ENCODE measurements around the gene KIAA0232.
"Not testable (repeated sequence)": the region's sequence is repeated elsewhere in the genome, so short reads cannot be mapped to it uniquely, and the experiment has no call there.

Gene KIAA0232

GRCh38 chr4:6825403-6825802, 42.9 kb downstream of the KIAA0232 start:
- ATAC-seq (ENCODE audit: low read depth) (no peak), DNase-seq (ENCODE audit: low spot score) (no peak)
- no peaks in the 10 kb centered on the region for H3K4me1 ChIP-seq (ENCODE audit: insufficient read depth, poor library complexity, severe bottlenecking)
- peaks cover 7% of the 10 kb centered on the region for H3K9me3 ChIP-seq (ENCODE audit: severe bottlenecking)
- no peak overlapping the region for H3K27ac ChIP-seq (ENCODE audit: poor library complexity, severe bottlenecking)
- no peaks in the 10 kb centered on the region for H3K27me3 ChIP-seq (ENCODE audit: insufficient read depth, poor library complexity, severe bottlenecking)
- no peak overlapping the region for H3K4me3 ChIP-seq (ENCODE audit: severe bottlenecking)
- H3K36me3 ChIP-seq (ENCODE audit: low read depth): peaks cover 41% of the 10 kb centered on the region
- TF ChIP-seq, protein P1, sequence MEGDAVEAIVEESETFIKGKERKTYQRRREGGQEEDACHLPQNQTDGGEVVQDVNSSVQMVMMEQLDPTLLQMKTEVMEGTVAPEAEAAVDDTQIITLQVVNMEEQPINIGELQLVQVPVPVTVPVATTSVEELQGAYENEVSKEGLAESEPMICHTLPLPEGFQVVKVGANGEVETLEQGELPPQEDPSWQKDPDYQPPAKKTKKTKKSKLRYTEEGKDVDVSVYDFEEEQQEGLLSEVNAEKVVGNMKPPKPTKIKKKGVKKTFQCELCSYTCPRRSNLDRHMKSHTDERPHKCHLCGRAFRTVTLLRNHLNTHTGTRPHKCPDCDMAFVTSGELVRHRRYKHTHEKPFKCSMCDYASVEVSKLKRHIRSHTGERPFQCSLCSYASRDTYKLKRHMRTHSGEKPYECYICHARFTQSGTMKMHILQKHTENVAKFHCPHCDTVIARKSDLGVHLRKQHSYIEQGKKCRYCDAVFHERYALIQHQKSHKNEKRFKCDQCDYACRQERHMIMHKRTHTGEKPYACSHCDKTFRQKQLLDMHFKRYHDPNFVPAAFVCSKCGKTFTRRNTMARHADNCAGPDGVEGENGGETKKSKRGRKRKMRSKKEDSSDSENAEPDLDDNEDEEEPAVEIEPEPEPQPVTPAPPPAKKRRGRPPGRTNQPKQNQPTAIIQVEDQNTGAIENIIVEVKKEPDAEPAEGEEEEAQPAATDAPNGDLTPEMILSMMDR (IDR thresholded peaks at IDR 0.05; ENCODE audit: poor library complexity, severe bottlenecking): no peak

DNA sequence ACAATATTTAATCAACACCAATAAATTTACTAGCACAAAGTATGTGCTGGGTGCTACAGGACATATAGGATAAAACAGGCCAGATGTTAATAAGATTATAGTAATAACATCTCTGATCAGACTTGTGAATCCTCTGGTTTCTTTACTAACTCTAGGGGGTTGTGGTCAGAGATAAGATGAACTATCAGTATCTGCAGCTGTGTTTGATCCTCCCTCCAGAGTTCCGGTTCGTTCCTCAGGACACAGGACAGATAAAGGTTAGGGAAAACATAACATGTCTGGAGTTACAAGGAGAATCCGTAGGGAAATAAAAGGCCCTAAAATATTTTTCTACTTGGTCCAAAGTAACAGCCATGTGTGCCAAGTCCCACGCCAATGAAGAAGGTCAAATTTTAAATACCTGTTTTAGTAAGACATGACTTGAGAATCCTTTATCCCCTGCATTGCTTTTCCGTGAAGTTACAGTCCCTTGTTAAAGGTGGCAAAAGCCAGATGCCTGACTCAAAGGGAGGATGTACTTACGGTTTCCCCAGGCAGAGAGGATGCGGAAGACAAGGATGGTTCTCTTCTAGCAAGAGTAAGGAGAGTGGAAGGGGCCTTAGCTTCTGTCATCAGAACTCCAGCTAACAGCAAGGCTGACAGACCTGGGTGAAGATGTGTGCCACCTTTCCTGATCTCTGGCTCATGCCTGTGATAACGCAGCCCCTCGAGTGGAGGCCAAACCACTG, 44.4 kb downstream of the KIAA0232 start:
- TF ChIP-seq, protein P1 (IDR thresholded peaks at IDR 0.05; ENCODE audit: poor library complexity, severe bottlenecking): no peak
- ATAC-seq (ENCODE audit: low read depth) (no peak), DNase-seq (ENCODE audit: low spot score) (no peak)
- no peaks in the 10 kb centered on the region for H3K27me3 ChIP-seq (ENCODE audit: insufficient read depth, poor library complexity, severe bottlenecking)
- H3K36me3 ChIP-seq (ENCODE audit: low read depth): peaks cover 50% of the 10 kb centered on the region
- no peaks in the 10 kb centered on the region for H3K4me1 ChIP-seq (ENCODE audit: insufficient read depth, poor library complexity, severe bottlenecking)
- peaks cover 4% of the 10 kb centered on the region for H3K9me3 ChIP-seq (ENCODE audit: severe bottlenecking)
- H3K4me3 ChIP-seq (ENCODE audit: severe bottlenecking): no peak overlapping the region
- no peak overlapping the region for H3K27ac ChIP-seq (ENCODE audit: poor library complexity, severe bottlenecking)

GRCh38 chr4:6829086-6829485, 46.6 kb downstream of the KIAA0232 start:
- H3K36me3 ChIP-seq (ENCODE audit: low read depth): peaks cover 63% of the 10 kb centered on the region
- TF ChIP-seq, protein P1 (IDR thresholded peaks at IDR 0.05; ENCODE audit: poor library complexity, severe bottlenecking): no peak
- DNase-seq (ENCODE audit: low spot score) (no peak), ATAC-seq (ENCODE audit: low read depth) (no peak)
- no peaks in the 10 kb centered on the region for H3K9me3 ChIP-seq (ENCODE audit: severe bottlenecking)
- no peaks in the 10 kb centered on the region for H3K27me3 ChIP-seq (ENCODE audit: insufficient read depth, poor library complexity, severe bottlenecking)
- H3K27ac ChIP-seq (ENCODE audit: poor library complexity, severe bottlenecking): no peak overlapping the region
- no peaks in the 10 kb centered on the region for H3K4me1 ChIP-seq (ENCODE audit: insufficient read depth, poor library complexity, severe bottlenecking)
- H3K4me3 ChIP-seq (ENCODE audit: severe bottlenecking): no peak overlapping the region

- peaks cover 38% of the 10 kb centered on the region for H3K36me3 ChIP-seq (ENCODE audit: low read depth)
- H3K9me3 ChIP-seq (ENCODE audit: severe bottlenecking): no peaks in the 10 kb centered on the region
- no peak overlapping the region for H3K27ac ChIP-seq (ENCODE audit: poor library complexity, severe bottlenecking)
- ATAC-seq (ENCODE audit: low read depth) (peak; percentile 82), DNase-seq (ENCODE audit: low spot score) (no peak)
- TF ChIP-seq, protein P1 (IDR thresholded peaks at IDR 0.05; ENCODE audit: poor library complexity, severe bottlenecking): no peak
- no peak overlapping the region for H3K4me3 ChIP-seq (ENCODE audit: severe bottlenecking)
- no peaks in the 10 kb centered on the region for H3K4me1 ChIP-seq (ENCODE audit: insufficient read depth, poor library complexity, severe bottlenecking)
- H3K27me3 ChIP-seq (ENCODE audit: insufficient read depth, poor library complexity, severe bottlenecking): no peaks in the 10 kb centered on the region
These were observed 52.3 kb downstream of the KIAA0232 start for GRCh38 chr4:6834867-6835266.

GRCh38 chr4:6835616-6836015, 53.1 kb downstream of the KIAA0232 start:
- not testable (repeated sequence) for H3K9me3 ChIP-seq (ENCODE audit: severe bottlenecking); DNase-seq (ENCODE audit: low spot score); H3K4me3 ChIP-seq (ENCODE audit: severe bottlenecking); H3K4me1 ChIP-seq (ENCODE audit: insufficient read depth, poor library complexity, severe bottlenecking); H3K27ac ChIP-seq (ENCODE audit: poor library complexity, severe bottlenecking); ATAC-seq (ENCODE audit: low read depth); H3K27me3 ChIP-seq (ENCODE audit: insufficient read depth, poor library complexity, severe bottlenecking)
- peaks cover 33% of the 10 kb centered on the region for H3K36me3 ChIP-seq (ENCODE audit: low read depth)

DNA sequence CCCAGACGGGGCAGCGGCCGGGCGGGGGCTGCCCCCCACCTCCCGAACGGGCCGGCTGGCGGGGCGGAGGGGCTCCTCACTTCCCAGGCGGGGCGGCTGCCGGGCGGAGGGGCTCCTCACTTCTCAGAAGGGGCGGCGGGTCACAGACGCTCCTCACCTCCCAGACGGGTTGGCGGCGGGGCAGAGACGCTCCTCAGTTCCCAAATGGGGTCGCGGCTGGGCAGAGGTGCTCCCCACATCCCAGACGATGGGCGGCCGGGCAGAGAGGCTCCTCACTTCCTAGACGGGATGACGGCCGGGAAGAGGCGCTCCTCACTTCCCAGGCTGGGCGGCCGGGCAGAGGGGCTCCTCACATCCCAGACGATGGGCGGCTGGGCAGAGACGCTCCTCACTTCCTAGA, 54.6 kb downstream of the KIAA0232 start:
- H3K27ac ChIP-seq (ENCODE audit: poor library complexity, severe bottlenecking); ATAC-seq (ENCODE audit: low read depth); DNase-seq (ENCODE audit: low spot score); H3K27me3 ChIP-seq (ENCODE audit: insufficient read depth, poor library complexity, severe bottlenecking); H3K4me1 ChIP-seq (ENCODE audit: insufficient read depth, poor library complexity, severe bottlenecking); H3K4me3 ChIP-seq (ENCODE audit: severe bottlenecking); H3K9me3 ChIP-seq (ENCODE audit: severe bottlenecking): not testable (repeated sequence)
- peaks cover 36% of the 10 kb centered on the region for H3K36me3 ChIP-seq (ENCODE audit: low read depth)

Data from RWPE2 (cell line).